Retinal pigment epithelial cell (primary cell): ENCODE measurements around the gene CUL7.
A peak's percentile ranks its signal among the peaks of the same experiment; 100 is the strongest.
"Not testable (repeated sequence)": the region's sequence is repeated elsewhere in the genome, so short reads cannot be mapped to it uniquely, and the experiment has no call there.

Source experiments
- DNase-seq: peaks from one replicate; pipeline ENCODE4 v3.0.0-alpha.2; 2010; ENCODE audit warnings: low read depth
- H3K4me3 ChIP-seq: 2 replicates; pipeline ENCODE4 v1.5.1; 2011; ENCODE audit warnings: mild to moderate bottlenecking, low read length, control low read depth, moderate library complexity
- CTCF ChIP-seq: conservative IDR thresholded peaks from 2 replicates; pipeline ENCODE4 v1.5.1; 2011; ENCODE audit warnings: low read depth, low read length, control low read depth, inconsistent platforms

CUL7 gene

GRCh38 chr6:43001843-43002242, 51.8 kb downstream of the CUL7 start:
- H3K4me3 ChIP-seq = no peak overlapping the region
- no peak for DNase-seq

GRCh38 chr6:42998205-42998604, 55.4 kb downstream of the CUL7 start:
- H3K4me3 ChIP-seq, DNase-seq: not testable (repeated sequence)

More at GRCh38 chr6:43001843-43002242, 51.8 kb downstream of the CUL7 start:
- TF ChIP-seq CTCF = no peak

GRCh38 chr6:42996513-42996912, 57.1 kb downstream of the CUL7 start:
- H3K4me3 ChIP-seq = no peak overlapping the region
- TF ChIP-seq CTCF = peak; percentile 9
- no peak for DNase-seq

- DNase-seq = no peak
- H3K4me3 ChIP-seq = no peak overlapping the region
- TF ChIP-seq CTCF = no peak
Measured at GRCh38 chr6:42993445-42993844, 60.2 kb downstream of the CUL7 start.

GRCh38 chr6:42989923-42990322, 63.7 kb downstream of the CUL7 start:
- TF ChIP-seq CTCF = no peak
- DNase-seq = no peak
- H3K4me3 ChIP-seq = no peak overlapping the region

GRCh38 chr6:42988486-42989020, 65.1 kb downstream of the CUL7 start:
- H3K4me3 ChIP-seq = no peak overlapping the region
- no peak for TF ChIP-seq CTCF
- DNase-seq = no peak
